Chondrocyte (in vitro differentiated cells): ENCODE results near the gene TOP3A. TPM values are rescaled to one million over a fixed set of nuclear protein-coding genes. Genes with fewer than 3 reads are reported as not detected.

ENCODE experiments used
- DNase-seq: peaks from one replicate; pipeline ENCODE4 v3.0.0; 2021; ENCODE audit warnings: mixed read lengths, low spot score
- H3K27ac Mint-ChIP-seq: one replicate; pipeline ENCODE4 v1.8.0; 2021; ENCODE audit warnings: mild to moderate bottlenecking, moderate library complexity, mixed read lengths; ENCODE audit not compliant: unreplicated experiment
- H3K27me3 Mint-ChIP-seq: 2 replicates; pipeline ENCODE4 v1.8.0; 2021; ENCODE audit warnings: low read depth, mixed read lengths
- H3K36me3 Mint-ChIP-seq: 2 replicates; pipeline ENCODE4 v1.8.0; 2021; ENCODE audit warnings: low read depth, mixed read lengths
- H3K4me1 Mint-ChIP-seq: 2 replicates; pipeline ENCODE4 v1.8.0; 2021; ENCODE audit warnings: low read depth, mild to moderate bottlenecking, mixed read lengths
- H3K4me3 Mint-ChIP-seq: one replicate; pipeline ENCODE4 v1.8.0; 2021; ENCODE audit warnings: mild to moderate bottlenecking, moderate library complexity, mixed read lengths; ENCODE audit not compliant: unreplicated experiment
- H3K9me3 Mint-ChIP-seq: 2 replicates; pipeline ENCODE4 v1.8.0; 2021; ENCODE audit warnings: low read depth, mixed read lengths
- CTCF ChIP-seq: fragments of 200-600 bp; sonication (generic); IDR thresholded peaks from 2 replicates; pipeline ENCODE4 v1.5.0; 2021; ENCODE audit warnings: antibody characterized with exemption, mild to moderate bottlenecking, moderate library complexity
- total RNA-seq: library from RNA; stranded (reverse); gene quantifications from 3 replicates; pipeline ENCODE4 v1.2.1, GENCODE V29; 2021

Gene TOP3A
- total RNA-seq, 1 donor from 2014 or later: 37.7 TPM

- H3K27ac Mint-ChIP-seq: no peak overlapping the region
- no peaks in the 10 kb centered on the region for H3K9me3 Mint-ChIP-seq
- no peak overlapping the region for H3K4me3 Mint-ChIP-seq
- H3K27me3 Mint-ChIP-seq: no peaks in the 10 kb centered on the region
- peaks cover 5% of the 10 kb centered on the region for H3K36me3 Mint-ChIP-seq
- DNase-seq: no peak
- peaks cover 21% of the 10 kb centered on the region for H3K4me1 Mint-ChIP-seq
- no peak for TF ChIP-seq CTCF
Observed at GRCh38 chr17:18262641-18263040, 52.2 kb downstream of the TOP3A start.

- TF ChIP-seq CTCF: no peak
- Mint-ChIP-seq H3K4me3 (peak overlapping the region; percentile 28), H3K36me3 (peaks cover 5% of the 10 kb centered on the region), H3K9me3 (no peaks in the 10 kb centered on the region), H3K27ac (peak overlapping the region; percentile 12), H3K4me1 (peaks cover 27% of the 10 kb centered on the region), H3K27me3 (no peaks in the 10 kb centered on the region)
- no peak for DNase-seq
Observed at GRCh38 chr17:18262111-18262510, 52.7 kb downstream of the TOP3A start.

GRCh38 chr17:18261659-18262058 is 53.1 kb downstream of the TOP3A start:
- Mint-ChIP-seq H3K27me3 (no peaks in the 10 kb centered on the region), H3K4me3 (peak overlapping the region; percentile 80), H3K27ac (peak overlapping the region; percentile 88), H3K36me3 (peaks cover 5% of the 10 kb centered on the region), H3K4me1 (peaks cover 30% of the 10 kb centered on the region), H3K9me3 (no peaks in the 10 kb centered on the region)
- TF ChIP-seq CTCF: no peak
- no peak for DNase-seq

- H3K9me3 Mint-ChIP-seq: no peaks in the 10 kb centered on the region
- TF ChIP-seq CTCF: no peak
- H3K27ac Mint-ChIP-seq: peak overlapping the region; percentile 88
- peaks cover 7% of the 10 kb centered on the region for H3K36me3 Mint-ChIP-seq
- no peaks in the 10 kb centered on the region for H3K27me3 Mint-ChIP-seq
- peak overlapping the region; percentile 80 for H3K4me3 Mint-ChIP-seq
- H3K4me1 Mint-ChIP-seq: peaks cover 30% of the 10 kb centered on the region
- no peak for DNase-seq
Observed at GRCh38 chr17:18261146-18261515, 53.7 kb downstream of the TOP3A start.

- TF ChIP-seq CTCF: no peak
- peak; percentile 97 for DNase-seq
- Mint-ChIP-seq H3K27ac (peak within 1 kb of the TSS; percentile 88), H3K36me3 (peaks cover 7% of the 10 kb centered on the region), H3K27me3 (no peaks in the 10 kb centered on the region), H3K9me3 (no peaks in the 10 kb centered on the region), H3K4me1 (peaks cover 30% of the 10 kb centered on the region), H3K4me3 (peak within 1 kb of the TSS; percentile 80)
Observed at GRCh38 chr17:18260332-18261145, 54.3 kb downstream of the TOP3A start, which contains the start of gene MIEF2. Gene MIEF2 (plus strand): TSS chr17:18260662. CDS start chr17:18262721, 2,059 bp downstream.
